IPS-18a (cell line): ENCODE measurements around the gene KLHL20.
"Not testable (repeated sequence)": the region's sequence is repeated elsewhere in the genome, so short reads cannot be mapped to it uniquely, and the experiment has no call there.

ENCODE experiments used
- H3K27ac ChIP-seq: one replicate; pipeline ENCODE4 v1.5.1; 2013; ENCODE audit warnings: low read length
- H3K27me3 ChIP-seq: one replicate; pipeline ENCODE4 v1.6.1; 2013; ENCODE audit warnings: mild to moderate bottlenecking, low read length; ENCODE audit not compliant: control insufficient read depth, insufficient read depth
- H3K36me3 ChIP-seq: one replicate; pipeline ENCODE4 v1.6.1; 2013; ENCODE audit warnings: low read depth, low read length; ENCODE audit not compliant: control insufficient read depth
- H3K4me1 ChIP-seq: one replicate; pipeline ENCODE4 v1.6.1; 2013; ENCODE audit warnings: low read depth, low read length; ENCODE audit not compliant: control insufficient read depth
- H3K4me3 ChIP-seq: one replicate; pipeline ENCODE4 v1.5.1; 2013; ENCODE audit warnings: low read length
- H3K9ac ChIP-seq: one replicate; pipeline ENCODE4 v1.6.1; 2013; ENCODE audit warnings: mild to moderate bottlenecking, low read length, moderate library complexity
- H3K9me3 ChIP-seq: one replicate; pipeline ENCODE4 v1.6.1; 2013; ENCODE audit warnings: low read depth, low read length; ENCODE audit not compliant: control insufficient read depth

Gene KLHL20, protein sequence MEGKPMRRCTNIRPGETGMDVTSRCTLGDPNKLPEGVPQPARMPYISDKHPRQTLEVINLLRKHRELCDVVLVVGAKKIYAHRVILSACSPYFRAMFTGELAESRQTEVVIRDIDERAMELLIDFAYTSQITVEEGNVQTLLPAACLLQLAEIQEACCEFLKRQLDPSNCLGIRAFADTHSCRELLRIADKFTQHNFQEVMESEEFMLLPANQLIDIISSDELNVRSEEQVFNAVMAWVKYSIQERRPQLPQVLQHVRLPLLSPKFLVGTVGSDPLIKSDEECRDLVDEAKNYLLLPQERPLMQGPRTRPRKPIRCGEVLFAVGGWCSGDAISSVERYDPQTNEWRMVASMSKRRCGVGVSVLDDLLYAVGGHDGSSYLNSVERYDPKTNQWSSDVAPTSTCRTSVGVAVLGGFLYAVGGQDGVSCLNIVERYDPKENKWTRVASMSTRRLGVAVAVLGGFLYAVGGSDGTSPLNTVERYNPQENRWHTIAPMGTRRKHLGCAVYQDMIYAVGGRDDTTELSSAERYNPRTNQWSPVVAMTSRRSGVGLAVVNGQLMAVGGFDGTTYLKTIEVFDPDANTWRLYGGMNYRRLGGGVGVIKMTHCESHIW

GRCh38 chr1:173714759-173715537, at the start of gene KLHL20:
TSS of gene KLHL20 (plus strand) at chr1:173714981. CDS start at chr1:173716044, 1,063 bp downstream.
- H3K36me3 ChIP-seq: no peaks in the 10 kb centered on the region
- H3K4me3 ChIP-seq: peak within 1 kb of the TSS; percentile 77
- H3K27ac ChIP-seq: peak within 1 kb of the TSS; percentile 21
- H3K4me1 ChIP-seq: no peaks in the 10 kb centered on the region
- H3K9me3 ChIP-seq: no peaks in the 10 kb centered on the region
- H3K9ac ChIP-seq: peak within 1 kb of the TSS; percentile 43
- peaks cover 38% of the 10 kb centered on the region for H3K27me3 ChIP-seq

DNA sequence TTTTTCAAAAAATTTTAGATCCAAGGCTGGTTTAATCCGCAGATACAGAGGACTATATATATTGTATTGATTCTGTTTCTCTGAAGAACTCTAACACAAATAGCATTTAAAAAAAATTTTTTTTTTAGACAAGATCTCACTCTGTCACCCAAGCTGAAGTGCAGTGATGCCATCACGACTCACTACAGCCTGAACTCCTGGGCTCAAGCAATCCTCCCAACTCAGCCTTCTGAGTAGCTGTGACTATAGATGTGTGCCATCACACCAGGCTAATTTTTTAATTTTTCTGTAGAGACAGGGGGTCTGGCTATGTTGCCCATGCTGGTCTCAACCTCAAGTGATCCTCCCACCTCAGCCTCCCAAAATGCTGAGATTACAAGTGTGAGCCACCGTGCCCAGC, 48.1 kb upstream of the KLHL20 start:
- Histone ChIP-seq H3K4me1 (peaks cover 16% of the 10 kb centered on the region), H3K9ac (no peak overlapping the region), H3K27me3 (peaks cover 11% of the 10 kb centered on the region), H3K9me3 (no peaks in the 10 kb centered on the region), H3K27ac (no peak overlapping the region), H3K36me3 (no peaks in the 10 kb centered on the region), H3K4me3 (no peak overlapping the region)

DNA sequence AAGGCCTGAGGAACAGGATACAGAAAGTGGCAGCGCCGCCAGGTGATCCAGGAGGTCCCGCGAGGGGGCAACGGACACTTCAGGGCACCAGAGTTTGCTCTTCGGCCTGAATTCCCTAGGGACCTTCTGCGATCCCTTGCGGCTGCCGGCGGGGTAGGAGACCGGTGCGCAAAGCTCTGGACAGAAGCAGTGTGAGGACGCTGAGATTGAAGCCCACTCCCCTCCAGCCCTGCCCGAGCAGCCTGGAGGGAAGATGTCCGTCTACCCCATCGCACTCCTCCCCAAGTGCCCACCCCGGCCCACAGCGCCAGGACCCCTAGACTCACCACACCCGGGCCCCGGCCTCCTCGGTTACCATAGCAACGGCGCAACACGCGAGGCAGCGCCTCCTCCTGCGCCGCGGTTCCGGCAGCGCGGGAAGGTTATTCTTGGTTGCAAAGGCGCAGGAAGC, 45.3 kb upstream of the KLHL20 start, which contains the start of gene ANKRD45:
Gene ANKRD45, minus strand, starts transcription at position 361 of the 451 bp plus-strand sequence. CDS start 10,433 bp downstream, outside the sequence.
- H3K4me3 ChIP-seq: peak within 1 kb of the TSS; percentile 79
- H3K4me1 ChIP-seq: peaks cover 16% of the 10 kb centered on the region
- no peaks in the 10 kb centered on the region for H3K36me3 ChIP-seq
- no peak within 1 kb of the TSS for H3K27ac ChIP-seq
- peaks cover 11% of the 10 kb centered on the region for H3K27me3 ChIP-seq
- no peaks in the 10 kb centered on the region for H3K9me3 ChIP-seq
- peak within 1 kb of the TSS; percentile 69 for H3K9ac ChIP-seq

DNA sequence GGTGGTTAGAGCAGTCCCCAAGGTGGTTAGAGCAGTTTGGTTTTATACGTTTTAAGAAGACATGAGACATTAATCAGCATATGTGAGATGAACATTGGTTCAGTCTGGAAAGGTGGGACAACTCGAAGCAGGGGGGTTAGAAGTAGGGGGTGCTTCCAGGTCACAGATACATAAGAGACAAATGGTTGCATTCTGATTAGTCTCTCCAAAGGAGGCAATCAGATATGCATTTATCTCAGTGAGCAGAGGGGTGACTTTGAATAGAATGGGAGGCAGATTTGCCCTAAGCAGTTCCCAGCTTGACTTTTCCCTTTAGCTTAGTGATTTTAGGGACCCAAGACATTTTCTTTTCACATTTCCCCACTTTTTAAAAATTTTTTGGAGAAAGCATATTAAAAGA, 40.3 kb upstream of the KLHL20 start:
- not testable (repeated sequence) for H3K27ac ChIP-seq, H3K36me3 ChIP-seq

DNA sequence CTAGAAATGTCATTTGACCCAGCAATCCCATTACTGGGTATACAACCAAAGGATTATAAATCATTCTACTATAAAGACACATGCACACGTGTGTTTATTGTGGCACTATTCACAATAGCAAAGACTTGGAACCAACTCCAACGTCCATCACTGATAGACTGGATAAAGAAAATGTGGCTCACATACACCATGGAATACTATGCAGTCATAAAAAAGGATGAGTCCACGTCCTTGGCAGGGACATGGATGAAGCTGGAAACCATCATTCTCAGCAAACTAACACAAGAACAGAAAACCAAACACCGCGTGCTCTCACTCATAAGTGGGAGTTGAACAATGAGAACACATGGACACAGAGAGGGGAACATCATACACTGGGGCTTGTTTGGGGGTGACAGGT, 34.6 kb upstream of the KLHL20 start:
- H3K27me3 ChIP-seq, H3K9ac ChIP-seq, H3K27ac ChIP-seq, H3K9me3 ChIP-seq, H3K4me3 ChIP-seq, H3K36me3 ChIP-seq: not testable (repeated sequence)
- peaks cover 15% of the 10 kb centered on the region for H3K4me1 ChIP-seq

More for the DNA sequence above, 40.3 kb upstream of the KLHL20 start:
- not testable (repeated sequence) for H3K4me3 ChIP-seq, H3K4me1 ChIP-seq, H3K9ac ChIP-seq, H3K9me3 ChIP-seq
- peaks cover 11% of the 10 kb centered on the region for H3K27me3 ChIP-seq

DNA sequence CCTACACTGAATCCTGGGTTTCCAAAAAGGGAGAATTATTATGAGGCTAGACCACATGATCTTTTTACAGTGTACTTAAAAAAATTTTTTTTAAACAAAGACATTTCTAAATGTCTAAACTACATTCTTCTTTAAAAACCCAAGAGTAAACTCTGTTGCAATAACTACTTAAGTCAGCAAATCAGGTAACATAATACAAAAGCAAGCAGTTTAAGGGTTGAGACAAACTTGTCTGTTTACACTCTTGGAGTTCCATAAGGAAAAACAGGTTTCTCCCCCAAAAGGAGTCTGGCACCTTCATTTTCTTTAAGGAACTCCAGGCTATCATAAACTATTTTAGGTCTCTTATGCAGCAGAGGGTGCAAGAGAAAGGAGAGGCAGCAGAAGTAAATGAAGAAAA, 32.6 kb upstream of the KLHL20 start:
- no peaks in the 10 kb centered on the region for H3K9me3 ChIP-seq
- H3K27me3 ChIP-seq: no peaks in the 10 kb centered on the region
- no peak overlapping the region for H3K4me3 ChIP-seq
- no peak overlapping the region for H3K27ac ChIP-seq
- H3K36me3 ChIP-seq: no peaks in the 10 kb centered on the region
- peaks cover 15% of the 10 kb centered on the region for H3K4me1 ChIP-seq
- no peak overlapping the region for H3K9ac ChIP-seq

DNA sequence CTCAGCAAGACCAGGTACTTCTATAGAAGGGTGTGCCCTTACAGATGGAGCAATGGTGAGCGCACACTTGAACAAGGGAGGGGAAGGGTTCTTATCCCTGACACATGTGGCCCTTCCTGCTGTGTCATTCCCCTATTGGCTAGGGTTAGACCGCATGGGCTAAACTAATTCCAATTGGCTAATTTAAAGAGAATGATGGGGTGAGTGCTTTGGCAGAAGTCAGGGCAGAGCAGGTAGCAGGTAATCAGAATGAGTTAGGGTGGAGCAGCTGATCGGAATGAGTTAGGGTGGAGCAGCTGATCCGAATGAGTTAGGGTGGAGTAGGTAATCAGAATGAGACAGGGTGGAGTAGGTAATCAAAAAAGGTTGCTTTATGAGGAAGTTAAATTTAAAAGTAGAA, 30.9 kb upstream of the KLHL20 start:
- H3K9ac ChIP-seq, H3K36me3 ChIP-seq, H3K27me3 ChIP-seq, H3K4me3 ChIP-seq, H3K9me3 ChIP-seq, H3K27ac ChIP-seq: not testable (repeated sequence)
- peaks cover 25% of the 10 kb centered on the region for H3K4me1 ChIP-seq

GRCh38 chr1:173685121-173685520, 29.7 kb upstream of the KLHL20 start:
- not testable (repeated sequence) for H3K27me3 ChIP-seq, H3K27ac ChIP-seq, H3K36me3 ChIP-seq, H3K9ac ChIP-seq, H3K9me3 ChIP-seq, H3K4me3 ChIP-seq
- H3K4me1 ChIP-seq: peaks cover 31% of the 10 kb centered on the region

GRCh38 chr1:173688300-173688699, 26.5 kb upstream of the KLHL20 start:
- no peak overlapping the region for H3K4me3 ChIP-seq
- no peaks in the 10 kb centered on the region for H3K9me3 ChIP-seq
- no peak overlapping the region for H3K27ac ChIP-seq
- no peaks in the 10 kb centered on the region for H3K36me3 ChIP-seq
- H3K9ac ChIP-seq: no peak overlapping the region
- H3K27me3 ChIP-seq: no peaks in the 10 kb centered on the region
- H3K4me1 ChIP-seq: peaks cover 19% of the 10 kb centered on the region

DNA sequence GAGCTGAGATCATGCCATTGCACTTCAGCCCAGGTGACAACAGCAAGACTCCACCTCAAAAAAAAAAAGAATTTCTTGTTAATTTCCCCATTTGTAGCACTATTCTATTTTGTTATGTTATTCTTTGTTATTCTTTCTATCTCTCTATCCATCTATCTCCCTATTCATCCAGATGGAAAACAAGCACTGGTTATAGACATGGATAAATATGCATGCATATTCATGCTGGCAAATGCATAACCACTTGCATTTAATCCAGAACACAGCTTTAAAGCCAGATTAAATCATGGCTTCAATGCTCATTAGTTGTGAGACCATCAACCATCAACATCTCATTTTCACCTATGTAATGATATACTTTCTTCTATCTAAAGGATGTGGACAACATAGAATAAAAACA, 21.5 kb upstream of the KLHL20 start:
- peaks cover 6% of the 10 kb centered on the region for H3K4me1 ChIP-seq
- H3K27me3 ChIP-seq: no peaks in the 10 kb centered on the region
- no peaks in the 10 kb centered on the region for H3K9me3 ChIP-seq
- H3K4me3 ChIP-seq: no peak overlapping the region
- H3K27ac ChIP-seq: no peak overlapping the region
- H3K36me3 ChIP-seq: no peaks in the 10 kb centered on the region
- no peak overlapping the region for H3K9ac ChIP-seq

- H3K9me3 ChIP-seq, H3K27me3 ChIP-seq: not testable (repeated sequence)
Measured at GRCh38 chr1:173701299-173701698, 13.5 kb upstream of the KLHL20 start.

More at GRCh38 chr1:173701299-173701698, 13.5 kb upstream of the KLHL20 start:
- not testable (repeated sequence) for H3K9ac ChIP-seq, H3K4me1 ChIP-seq, H3K4me3 ChIP-seq, H3K27ac ChIP-seq, H3K36me3 ChIP-seq
